Activated CD4-positive, alpha-beta T cell treated with anti-CD3 and anti-CD28 coated beads for 36 hours (primary cell): Measurements from ENCODE around the gene SFMBT1. TPM values are rescaled to one million over a fixed set of nuclear protein-coding genes. Genes with fewer than 3 reads are reported as not detected.

ENCODE experiments used
- ATAC-seq: fragments of 200-7000 bp; cut with Tn5 transposase; one replicate; pipeline ENCODE4 v1.10.0; 2021; ENCODE audit warnings: mild to moderate bottlenecking, moderate library complexity
- CTCF ChIA-PET: fragments of 350-600 bp; sonication (Branson Sonifier 250); formaldehyde crosslinking; loops from one replicate; lab custom pipeline; 2021; ENCODE audit warnings: antibody characterized with exemption; lab: Charles Lee
- POLR2A ChIA-PET: fragments of 350-600 bp; sonication (Branson Sonifier 250); formaldehyde crosslinking; loops from one replicate; lab custom pipeline; 2021; ENCODE audit warnings: antibody characterized with exemption, inconsistent platforms; lab: Charles Lee
- DNase-seq: peaks from one replicate; pipeline ENCODE4 v3.0.0-alpha.2; 2020
- H3K27ac Mint-ChIP-seq: one replicate; pipeline ENCODE4 v1.8.0; 2021; ENCODE audit warnings: mixed read lengths
- H3K27me3 Mint-ChIP-seq: one replicate; pipeline ENCODE4 v1.8.0; 2021; ENCODE audit warnings: mixed read lengths
- H3K36me3 Mint-ChIP-seq: one replicate; pipeline ENCODE4 v1.8.0; 2021; ENCODE audit warnings: low read depth, mixed read lengths
- H3K4me1 Mint-ChIP-seq: one replicate; pipeline ENCODE4 v1.8.0; 2021; ENCODE audit warnings: mixed read lengths
- H3K4me3 Mint-ChIP-seq: one replicate; pipeline ENCODE4 v1.8.0; 2021; ENCODE audit warnings: mild to moderate bottlenecking, moderate library complexity, mixed read lengths
- H3K9me3 Mint-ChIP-seq: one replicate; pipeline ENCODE4 v1.8.0; 2021; ENCODE audit warnings: low read depth, mixed read lengths
- intact Hi-C, 2 experiments: fragments of 100-400 bp; cut with DNase I in 1 of 2; cut with micrococcal nuclease in 1 of 2; formaldehyde crosslinking; loops; one replicate each; pipeline versions ENCODE4 v1.14.2 to v1.15.1; 2022 to 2024; cut with DNase I, micrococcal nuclease
- total RNA-seq, 2 experiments: library from RNA; stranded (reverse); gene quantifications; one replicate each; pipeline ENCODE4 v1.2.3, GENCODE V29; 2021

The SFMBT1 gene
- total RNA-seq, 2 experiments from 2014 or later = 14.5 to 20.3 TPM

GRCh38 chr3:52889901-52890300, 156.0 kb downstream of the SFMBT1 start:
- Mint-ChIP-seq H3K9me3 (no peaks in the 10 kb centered on the region), H3K36me3 (peaks cover 5% of the 10 kb centered on the region), H3K27me3 (no peaks in the 10 kb centered on the region), H3K4me3 (no peak overlapping the region), H3K27ac (no peak overlapping the region), H3K4me1 (peaks cover 52% of the 10 kb centered on the region)
- ChIA-PET CTCF (no interaction called here), POLR2A (no interaction called here)
- ATAC-seq (no peak), DNase-seq (no peak)
- intact Hi-C loops = loop anchor here (5.0 to 10.0 kb wide), 6 partner anchors 38 to 995 kb away; partner anchors contain the start of genes ACTR8 (in 1 of the 2), DCP1A (in 1 of the 2), GLT8D1 (in 1 of the 2) and SPCS1 (in 1 of the 2)

GRCh38 chr3:52887166-52887565, 158.7 kb downstream of the SFMBT1 start:
- ChIA-PET CTCF (no interaction called here), POLR2A (no interaction called here)
- no peaks in the 10 kb centered on the region for H3K27me3 Mint-ChIP-seq
- DNase-seq = no peak
- no peak overlapping the region for H3K4me3 Mint-ChIP-seq
- H3K27ac Mint-ChIP-seq = no peak overlapping the region
- intact Hi-C loops = no loop called here
- ATAC-seq = no peak
- H3K36me3 Mint-ChIP-seq = peaks cover 4% of the 10 kb centered on the region
- peaks cover 25% of the 10 kb centered on the region for H3K4me1 Mint-ChIP-seq
- no peaks in the 10 kb centered on the region for H3K9me3 Mint-ChIP-seq

DNA sequence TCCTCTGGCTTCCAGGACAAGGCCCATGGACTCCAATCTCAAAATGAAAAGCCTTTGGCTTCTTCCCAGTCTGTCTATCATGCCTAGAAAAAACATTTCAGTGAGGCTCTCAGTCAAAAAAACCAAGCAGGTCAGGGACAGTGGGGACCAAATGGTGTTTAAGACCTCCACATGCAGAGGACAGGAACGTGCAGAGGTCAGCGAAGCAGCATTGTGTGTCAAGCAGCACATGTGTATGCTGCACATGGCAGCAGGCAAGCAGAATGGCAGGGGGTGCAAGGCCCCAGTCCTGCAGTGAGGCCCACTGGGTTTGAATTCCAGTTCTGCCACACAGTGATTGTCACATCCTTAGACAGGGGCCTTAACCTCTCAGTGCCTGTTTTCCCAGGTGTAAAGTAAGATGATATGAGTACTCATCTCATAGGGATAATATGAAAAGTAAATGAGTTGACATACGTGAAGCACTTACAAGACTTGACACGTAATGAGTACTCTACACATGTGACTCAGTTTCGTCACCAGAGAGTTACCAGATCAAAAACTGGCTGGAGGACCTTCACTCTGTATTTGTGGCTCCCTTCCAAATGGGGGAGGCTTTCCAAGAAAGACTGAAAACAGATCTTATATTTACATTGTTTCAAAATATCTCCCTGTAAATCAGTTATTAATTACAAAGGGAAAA, 159.7 kb downstream of the SFMBT1 start:
- Mint-ChIP-seq H3K27me3 (no peaks in the 10 kb centered on the region), H3K36me3 (peaks cover 4% of the 10 kb centered on the region), H3K4me3 (no peak overlapping the region), H3K9me3 (no peaks in the 10 kb centered on the region), H3K27ac (no peak overlapping the region), H3K4me1 (peaks cover 17% of the 10 kb centered on the region)
- CTCF ChIA-PET = interaction anchor here (0.7 kb wide), 1 partner anchor 193 kb away, joined by 3 read pairs; no protein-coding TSS in a partner anchor
- DNase-seq = no peak
- POLR2A ChIA-PET = no interaction called here
- ATAC-seq = no peak
- intact Hi-C loops = no loop called here

GRCh38 chr3:52882377-52882776, 163.5 kb downstream of the SFMBT1 start:
- Mint-ChIP-seq H3K4me3 (no peak overlapping the region), H3K27me3 (no peaks in the 10 kb centered on the region), H3K9me3 (no peaks in the 10 kb centered on the region), H3K27ac (no peak overlapping the region), H3K36me3 (peaks cover 4% of the 10 kb centered on the region), H3K4me1 (peaks cover 17% of the 10 kb centered on the region)
- intact Hi-C loops = no loop called here
- no peak for ATAC-seq
- ChIA-PET CTCF (interaction anchor here (0.7 kb wide), 1 partner anchor 194 kb away, joined by 4 read pairs; no protein-coding TSS in a partner anchor), POLR2A (no interaction called here)
- DNase-seq = no peak

- Mint-ChIP-seq H3K27me3 (no peaks in the 10 kb centered on the region), H3K36me3 (peaks cover 4% of the 10 kb centered on the region), H3K4me3 (no peak overlapping the region), H3K27ac (no peak overlapping the region), H3K4me1 (peaks cover 17% of the 10 kb centered on the region), H3K9me3 (no peaks in the 10 kb centered on the region)
- POLR2A ChIA-PET = no interaction called here
- DNase-seq = no peak
- no peak for ATAC-seq
- CTCF ChIA-PET = no interaction called here
- intact Hi-C loops = no loop called here
These were observed 164.0 kb downstream of the SFMBT1 start for GRCh38 chr3:52881871-52882270.

- Mint-ChIP-seq H3K27ac (no peak overlapping the region), H3K36me3 (peaks cover 4% of the 10 kb centered on the region), H3K4me3 (no peak overlapping the region), H3K4me1 (peaks cover 21% of the 10 kb centered on the region), H3K27me3 (no peaks in the 10 kb centered on the region), H3K9me3 (no peaks in the 10 kb centered on the region)
- peak; percentile 83 for ATAC-seq
- no peak for DNase-seq
- ChIA-PET CTCF (interaction anchor here (0.7 to 1.6 kb wide), 3 partner anchors 13 to 42 kb away, joined by 3 to 6 read pairs (median 3); no protein-coding TSS in a partner anchor), POLR2A (no interaction called here)
- intact Hi-C loops = no loop called here
These were observed 165.4 kb downstream of the SFMBT1 start for GRCh38 chr3:52880474-52880873.

- Mint-ChIP-seq H3K4me1 (peaks cover 25% of the 10 kb centered on the region), H3K27me3 (no peaks in the 10 kb centered on the region), H3K9me3 (no peaks in the 10 kb centered on the region), H3K36me3 (peaks cover 3% of the 10 kb centered on the region), H3K27ac (no peak overlapping the region), H3K4me3 (no peak overlapping the region)
- DNase-seq (no peak), ATAC-seq (peak; percentile 44)
- ChIA-PET POLR2A (no interaction called here), CTCF (interaction anchor here (1.0 to 1.8 kb wide), 3 partner anchors 12 to 36 kb away, joined by 3 to 6 read pairs (median 5); no protein-coding TSS in a partner anchor)
- intact Hi-C loops = no loop called here
These were observed 165.8 kb downstream of the SFMBT1 start for GRCh38 chr3:52880047-52880446.

GRCh38 chr3:52879581-52879980, 166.3 kb downstream of the SFMBT1 start:
- Mint-ChIP-seq H3K9me3 (no peaks in the 10 kb centered on the region), H3K4me1 (peaks cover 29% of the 10 kb centered on the region), H3K36me3 (peaks cover under 1% of the 10 kb centered on the region), H3K27ac (no peak overlapping the region), H3K27me3 (no peaks in the 10 kb centered on the region), H3K4me3 (no peak overlapping the region)
- ChIA-PET CTCF (interaction anchor here (0.5 to 1.8 kb wide), 3 partner anchors 12 to 48 kb away, joined by 3 to 5 read pairs (median 4); no protein-coding TSS in a partner anchor), POLR2A (no interaction called here)
- ATAC-seq = no peak
- intact Hi-C loops = no loop called here
- no peak for DNase-seq

- ChIA-PET CTCF (interaction anchor here (0.5 to 1.8 kb wide), 5 partner anchors 13 to 255 kb away, joined by 3 to 5 read pairs (median 4); no protein-coding TSS in a partner anchor), POLR2A (no interaction called here)
- Mint-ChIP-seq H3K4me1 (peaks cover 34% of the 10 kb centered on the region), H3K9me3 (no peaks in the 10 kb centered on the region), H3K27ac (no peak overlapping the region), H3K4me3 (no peak overlapping the region), H3K27me3 (no peaks in the 10 kb centered on the region), H3K36me3 (no peaks in the 10 kb centered on the region)
- no peak for DNase-seq
- no peak for ATAC-seq
- intact Hi-C loops = no loop called here
These were observed 166.8 kb downstream of the SFMBT1 start for GRCh38 chr3:52879090-52879489.

- POLR2A ChIA-PET = no interaction called here
- Mint-ChIP-seq H3K9me3 (no peaks in the 10 kb centered on the region), H3K27ac (no peak overlapping the region), H3K36me3 (no peaks in the 10 kb centered on the region), H3K4me1 (peaks cover 42% of the 10 kb centered on the region), H3K27me3 (no peaks in the 10 kb centered on the region), H3K4me3 (no peak overlapping the region)
- ATAC-seq = no peak
- intact Hi-C loops = no loop called here
- no peak for DNase-seq
- CTCF ChIA-PET = interaction anchor here (2.1 kb wide), 1 partner anchor 61 kb away, joined by 4 read pairs; no protein-coding TSS in a partner anchor
These were observed 168.8 kb downstream of the SFMBT1 start for GRCh38 chr3:52877085-52877484.

- intact Hi-C loops = loop anchor here in 1 of 2 experiments (1.0 kb wide), 1 partner anchor 18 kb away; no protein-coding TSS in a partner anchor
- CTCF ChIA-PET = interaction anchor here (0.6 to 2.2 kb wide), 5 partner anchors 19 to 627 kb away, joined by 3 to 11 read pairs (median 3); no protein-coding TSS in a partner anchor
- POLR2A ChIA-PET = no interaction called here
- H3K27me3 Mint-ChIP-seq = no peaks in the 10 kb centered on the region
- no peaks in the 10 kb centered on the region for H3K9me3 Mint-ChIP-seq
- DNase-seq = no peak
- peaks cover 42% of the 10 kb centered on the region for H3K4me1 Mint-ChIP-seq
- ATAC-seq = no peak
- no peak overlapping the region for H3K4me3 Mint-ChIP-seq
- no peaks in the 10 kb centered on the region for H3K36me3 Mint-ChIP-seq
- peak overlapping the region; percentile 20 for H3K27ac Mint-ChIP-seq
These were observed 170.8 kb downstream of the SFMBT1 start for GRCh38 chr3:52874864-52875587.
